Bladder microvascular endothelial cell (primary cell): ENCODE data around the gene MESD. TPM values are rescaled to one million over a fixed set of nuclear protein-coding genes. Genes with fewer than 3 reads are reported as not detected.

ENCODE experiments used
- total RNA-seq: library from RNA; depleted of rRNA; stranded (reverse); fragments of >200 nt; gene quantifications from 2 replicates; pipeline ENCODE4 v1.2.3, GENCODE V29; 2014

MESD gene
- total RNA-seq, result 11.5 and 22.5 TPM in 2 replicates

DNA sequence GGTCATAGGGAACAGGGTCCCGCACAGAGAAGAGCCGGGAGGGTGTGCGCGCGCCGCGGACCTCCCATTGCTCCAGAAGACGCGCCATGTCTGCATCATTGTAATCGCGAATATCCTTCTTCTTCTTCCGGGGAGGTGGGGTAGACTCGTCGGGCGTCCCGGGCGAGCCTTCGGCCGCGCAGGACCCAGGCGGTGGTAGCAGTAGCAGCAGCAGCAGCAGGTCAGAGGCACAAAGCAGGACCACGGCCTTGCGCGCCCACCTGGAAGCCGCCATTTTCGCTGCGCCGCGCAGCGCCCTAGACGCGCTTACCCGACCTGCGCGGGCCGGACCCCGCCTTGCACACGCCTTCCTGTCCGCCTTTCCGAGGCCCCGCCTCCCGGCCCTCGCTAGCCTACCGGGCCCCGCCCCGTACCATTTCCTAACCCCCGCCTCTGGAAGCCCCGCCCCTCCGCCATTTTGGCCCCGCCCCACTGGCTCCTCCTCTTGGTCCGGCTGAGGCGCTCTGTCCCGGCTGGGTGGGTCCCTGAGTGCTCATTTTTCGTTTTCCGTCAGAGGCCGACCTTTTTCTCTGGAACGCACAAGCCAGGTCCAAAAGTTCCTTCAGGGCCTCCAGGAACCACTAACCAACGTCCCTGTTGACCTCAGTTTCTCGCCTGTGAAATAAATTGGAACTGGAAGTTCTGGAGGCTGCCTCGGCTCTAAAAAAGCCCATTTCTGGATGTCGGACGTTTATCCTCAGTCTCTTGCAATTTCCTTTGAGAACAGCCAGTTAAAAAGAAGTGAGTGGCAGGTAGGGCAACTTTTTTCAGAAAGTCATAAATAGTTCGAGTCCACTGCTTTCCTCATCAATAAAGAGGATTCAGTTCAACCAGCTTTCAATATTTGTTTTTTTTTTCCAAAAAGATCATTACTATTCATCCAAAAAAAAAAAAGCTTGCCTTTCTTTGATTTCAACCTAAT lies at the start of gene MESD:
Gene MESD (minus strand): TSS at position 302 of the 961 bp plus-strand sequence. CDS start 28 bp downstream, at position 274.

DNA sequence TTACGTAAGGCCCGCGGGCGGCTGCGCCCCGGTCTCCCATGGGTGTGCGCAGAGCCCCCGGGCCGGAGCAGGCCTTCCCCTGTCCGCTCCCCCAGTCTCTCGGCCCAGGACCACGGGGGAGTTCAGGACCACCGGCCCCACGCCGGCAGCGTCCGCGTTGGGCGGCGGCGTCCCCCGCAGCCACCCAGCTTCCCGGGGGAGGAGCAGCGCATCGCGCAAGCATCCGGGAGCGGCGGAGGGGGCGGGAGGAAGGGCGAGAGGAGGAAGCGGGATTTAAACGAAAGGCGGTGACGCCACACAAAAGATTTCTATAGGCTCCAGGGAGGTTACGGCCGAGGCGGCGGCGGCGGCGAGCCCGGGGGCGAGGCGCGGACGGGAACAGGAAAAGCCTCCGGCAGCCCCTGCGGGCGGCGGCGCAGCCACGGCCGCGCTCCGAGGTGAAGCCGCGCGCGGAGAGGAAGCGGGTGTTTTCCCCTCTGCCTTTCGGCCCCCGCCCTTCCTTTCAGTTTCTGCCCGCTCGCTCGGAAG lies 11.1 kb upstream of the MESD start, which contains the start of gene TLNRD1:
Gene TLNRD1 (plus strand): TSS at position 300 of the 528 bp plus-strand sequence. CDS start 1,349 bp downstream, outside the sequence.

Other genes with a start within 250 kb of the MESD start
- 0.32 and 0.50 TPM in 2 replicates for gene CEMIP, start 210.4 kb downstream of the MESD start, total RNA-seq
- 9.4 and 10.5 TPM in 2 replicates for gene TLNRD1, start 11.1 kb upstream of the MESD start, total RNA-seq
- gene CFAP161, start 144.5 kb upstream of the MESD start, total RNA-seq, result 0.19 and 0.65 TPM in 2 replicates
- 1.7 and 4.9 TPM in 2 replicates for gene IL16, start 207.1 kb upstream of the MESD start, total RNA-seq